H9 (cell line): Measurements from ENCODE around the gene MAD1L1. TPM values are rescaled to one million over a fixed set of nuclear protein-coding genes. Genes with fewer than 3 reads are reported as not detected.
A peak's percentile ranks its signal among the peaks of the same experiment; 100 is the strongest.

Experiments
- DNase-seq: peaks from one replicate; pipeline ENCODE4 v3.0.0-alpha.2; 2017
- H2AFZ ChIP-seq: one replicate; pipeline ENCODE4 v1.6.1; 2013; ENCODE audit warnings: mild to moderate bottlenecking, low read length, control low read depth, moderate library complexity
- H2AK5ac ChIP-seq: 2 replicates; pipeline ENCODE4 v1.6.1; 2013; ENCODE audit warnings: low read length, control low read depth, mixed read lengths; ENCODE audit not compliant: insufficient read length
- H2BK120ac ChIP-seq: one replicate; pipeline ENCODE4 v1.6.1; 2013; ENCODE audit warnings: low read depth, mild to moderate bottlenecking, low read length, control low read depth, inconsistent platforms; ENCODE audit not compliant: poor library complexity, severe bottlenecking
- H2BK12ac ChIP-seq: 2 replicates; pipeline ENCODE4 v1.6.1; 2013; ENCODE audit warnings: low read length, control low read depth, mixed read lengths, low read depth; ENCODE audit not compliant: insufficient read length
- H2BK15ac ChIP-seq: 2 replicates; pipeline ENCODE4 v1.6.1; 2013; ENCODE audit warnings: low read depth, low read length, control low read depth
- H2BK20ac ChIP-seq: one replicate; pipeline ENCODE4 v1.6.1; 2013; ENCODE audit warnings: low read depth, mild to moderate bottlenecking, low read length, control low read depth, inconsistent platforms; ENCODE audit not compliant: poor library complexity, severe bottlenecking
- H2BK5ac ChIP-seq: 2 replicates; pipeline ENCODE4 v1.6.1; 2013; ENCODE audit warnings: low read length, control low read depth, mixed read lengths; ENCODE audit not compliant: insufficient read length
- H3K14ac ChIP-seq: 2 replicates; pipeline ENCODE4 v1.6.1; 2013; ENCODE audit warnings: low read length, control low read depth; ENCODE audit not compliant: insufficient read depth
- H3K18ac ChIP-seq: 2 replicates; pipeline ENCODE4 v1.6.1; 2013; ENCODE audit warnings: low read depth, mild to moderate bottlenecking, mixed read lengths, low read length, control low read depth; ENCODE audit not compliant: insufficient read length
- H3K23ac ChIP-seq: 2 replicates; pipeline ENCODE4 v1.6.1; 2013; ENCODE audit warnings: low read length, control low read depth, mixed read lengths, low read depth; ENCODE audit not compliant: insufficient read length
- H3K23me2 ChIP-seq: 2 replicates; pipeline ENCODE4 v1.6.1; 2013; ENCODE audit warnings: low read depth, mild to moderate bottlenecking, mixed read lengths, low read length, control low read depth; ENCODE audit not compliant: insufficient read length, poor library complexity, severe bottlenecking
- H3K27ac ChIP-seq: 2 replicates; pipeline ENCODE4 v1.5.1; 2013; ENCODE audit warnings: low read length, control low read depth, mixed read lengths, low read depth; ENCODE audit not compliant: insufficient read length
- H3K27me3 ChIP-seq: 2 replicates; pipeline ENCODE4 v1.6.1; 2013; ENCODE audit warnings: low read length, control low read depth, inconsistent platforms; ENCODE audit not compliant: insufficient read depth
- H3K4ac ChIP-seq: 2 replicates; pipeline ENCODE4 v1.6.1; 2013; ENCODE audit warnings: low read depth, mild to moderate bottlenecking, control low read depth, inconsistent platforms, low read length, moderate library complexity
- H3K4me1 ChIP-seq: 2 replicates; pipeline ENCODE4 v1.6.1; 2013; ENCODE audit warnings: low read length, control low read depth, inconsistent platforms; ENCODE audit not compliant: insufficient read depth
- H3K4me2 ChIP-seq: 2 replicates; pipeline ENCODE4 v1.6.1; 2013; ENCODE audit warnings: low read length, control low read depth, mixed read lengths; ENCODE audit not compliant: insufficient read length, insufficient read depth
- H3K56ac ChIP-seq: 2 replicates; pipeline ENCODE4 v1.6.1; 2013; ENCODE audit warnings: low read depth, mild to moderate bottlenecking, mixed read lengths, low read length, control low read depth; ENCODE audit not compliant: insufficient read length
- H3K79me1 ChIP-seq: 2 replicates; pipeline ENCODE4 v1.6.1; 2013; ENCODE audit warnings: low read depth, mild to moderate bottlenecking, moderate library complexity, low read length, control low read depth, inconsistent platforms; ENCODE audit not compliant: insufficient read depth, poor library complexity, severe bottlenecking
- H3K79me2 ChIP-seq: 2 replicates; pipeline ENCODE4 v1.6.1; 2013; ENCODE audit warnings: low read length, control low read depth, inconsistent platforms; ENCODE audit not compliant: insufficient read depth
- H3K9ac ChIP-seq: 2 replicates; pipeline ENCODE4 v1.6.1; 2013; ENCODE audit warnings: low read length, control low read depth, mixed read lengths; ENCODE audit not compliant: insufficient read length; ENCODE audit errors: extremely low read depth
- H3K9me3 ChIP-seq: one replicate; pipeline ENCODE4 v1.6.1; 2013; ENCODE audit warnings: low read depth, low read length, inconsistent platforms; ENCODE audit not compliant: control insufficient read depth
- H3T11ph ChIP-seq: one replicate; pipeline ENCODE4 v1.6.1; 2013; ENCODE audit warnings: mild to moderate bottlenecking, low read length, control low read depth, inconsistent platforms
- H4K20me1 ChIP-seq: one replicate; pipeline ENCODE4 v1.6.1; 2013; ENCODE audit not compliant: control insufficient read depth, insufficient read length, insufficient read depth
- H4K5ac ChIP-seq: 2 replicates; pipeline ENCODE4 v1.6.1; 2013; ENCODE audit warnings: low read depth, mild to moderate bottlenecking, mixed read lengths, low read length, control low read depth; ENCODE audit not compliant: insufficient read length
- H4K8ac ChIP-seq: replicated peaks from 2 replicates; pipeline ENCODE4 v1.6.1; 2013; ENCODE audit warnings: low read length, control low read depth, mixed read lengths, low read depth; ENCODE audit not compliant: insufficient read length
- H4K91ac ChIP-seq: 2 replicates; pipeline ENCODE4 v1.6.1; 2013; ENCODE audit warnings: low read depth, mild to moderate bottlenecking, moderate library complexity, mixed read lengths, low read length, control low read depth; ENCODE audit not compliant: insufficient read length
- H3K27ac Mint-ChIP-seq, 3 experiments: 2 replicates in 2 of 3; 3 replicates in 1 of 3; pipeline ENCODE4 v1.8.0; 2020 to 2021; ENCODE audit warnings: mixed read lengths in 3 of 3, mild to moderate bottlenecking in 1 of 3, moderate library complexity in 1 of 3
- H3K27me3 Mint-ChIP-seq: 2 replicates; pipeline ENCODE4 v1.8.0; 2021; ENCODE audit warnings: low read depth, mild to moderate bottlenecking, moderate library complexity, mixed read lengths
- H3K36me3 Mint-ChIP-seq, 3 experiments: 2 replicates in 2 of 3; 3 replicates in 1 of 3; pipeline ENCODE4 v1.8.0; 2020 to 2021; ENCODE audit warnings: low read depth in 3 of 3, mixed read lengths in 3 of 3; ENCODE audit not compliant: insufficient read depth in 1 of 3
- H3K4me1 Mint-ChIP-seq, 2 experiments: 2 replicates each; pipeline ENCODE4 v1.8.0; 2020; ENCODE audit warnings: mixed read lengths in 2 of 2
- H3K4me3 Mint-ChIP-seq, 2 experiments: 2 replicates in 1 of 2; 3 replicates in 1 of 2; pipeline ENCODE4 v1.8.0; 2020 to 2021; ENCODE audit warnings: mild to moderate bottlenecking in 2 of 2, mixed read lengths in 2 of 2, moderate library complexity in 1 of 2
- H3K9me3 Mint-ChIP-seq, 2 experiments: 2 replicates in 1 of 2; 3 replicates in 1 of 2; pipeline ENCODE4 v1.8.0; 2020; ENCODE audit warnings: mild to moderate bottlenecking in 2 of 2, mixed read lengths in 2 of 2, moderate library complexity in 1 of 2
- CTCF ChIP-seq: fragments of 200-600 bp; sonication (generic); conservative IDR thresholded peaks from 3 replicates; pipeline ENCODE4 v1.8.0; 2021; ENCODE audit warnings: antibody characterized with exemption, mild to moderate bottlenecking
- WGBS: extraction: QIAGEN DNeasy Blood & Tissue Kit; methylation state at CpG from one replicate; pipeline ENCODE4 v1.1.7; 2013; ENCODE audit warnings: missing lambda C conversion rate, low lambda C conversion rate, mixed read lengths; ENCODE audit not compliant: insufficient read length; ENCODE audit errors: extremely low coverage; 5-methylcytosine and 5-hydroxymethylcytosine counted together
- total RNA-seq: library from RNA; stranded (reverse); gene quantifications from 2 replicates; pipeline ENCODE4 v1.2.1, GENCODE V29; 2021

Gene MAD1L1
- total RNA-seq, 1 experiment from 2014 or later = 39.0 TPM

- Histone ChIP-seq H3T11ph (no peak overlapping the region), H2AFZ (no peak overlapping the region), H2BK5ac (no peak overlapping the region), H2BK15ac (no peak overlapping the region), H2BK120ac (no peak overlapping the region), H3K79me1 (no peaks in the 10 kb centered on the region), H3K9me3 (no peaks in the 10 kb centered on the region), H4K5ac (no peak overlapping the region), H3K4me2 (no peak overlapping the region), H3K27ac (no peak overlapping the region), H3K14ac (no peak overlapping the region; the same call in 1 of the 2 replicates), H3K9ac (no peak overlapping the region), H2BK12ac (no peak overlapping the region), H3K27me3 (no peaks in the 10 kb centered on the region), H3K18ac (no peak overlapping the region), H3K79me2 (no peaks in the 10 kb centered on the region), H2BK20ac (no peak overlapping the region), H3K23me2 (no peaks in the 10 kb centered on the region), H3K4ac (no peak overlapping the region), H3K56ac (no peak overlapping the region), H4K91ac (no peak overlapping the region), H4K8ac (no peak overlapping the region), H2AK5ac (no peak overlapping the region), H3K4me1 (no peaks in the 10 kb centered on the region), H3K23ac (no peak overlapping the region), H4K20me1 (no peaks in the 10 kb centered on the region)
- H3K9me3 Mint-ChIP-seq = no peaks in the 10 kb centered on the region
- no peaks in the 10 kb centered on the region; a peak in 1 of 7 replicates for H3K36me3 Mint-ChIP-seq
- no peaks in the 10 kb centered on the region; the same call in none of the 2 replicates for H3K27me3 Mint-ChIP-seq
- H3K4me3 Mint-ChIP-seq = no peak overlapping the region
- H3K27ac Mint-ChIP-seq = peak overlapping the region in 1 of 3 experiments; percentile 18; a peak in 1 of 7 replicates
- TF ChIP-seq CTCF = peak; percentile 63
- DNase-seq = no peak
- H3K4me1 Mint-ChIP-seq = peaks cover 3 to 6% of the 10 kb centered on the region in 2 experiments; a peak in 3 of 4 replicates
- no CpG with 5 or more reads among the region's 33 CpGs for WGBS
Observed at GRCh38 chr7:1812509-1813393, 420.0 kb downstream of the MAD1L1 start.
